ENCODE measurements around the gene PLEKHG1.

The PLEKHG1 gene

DNA sequence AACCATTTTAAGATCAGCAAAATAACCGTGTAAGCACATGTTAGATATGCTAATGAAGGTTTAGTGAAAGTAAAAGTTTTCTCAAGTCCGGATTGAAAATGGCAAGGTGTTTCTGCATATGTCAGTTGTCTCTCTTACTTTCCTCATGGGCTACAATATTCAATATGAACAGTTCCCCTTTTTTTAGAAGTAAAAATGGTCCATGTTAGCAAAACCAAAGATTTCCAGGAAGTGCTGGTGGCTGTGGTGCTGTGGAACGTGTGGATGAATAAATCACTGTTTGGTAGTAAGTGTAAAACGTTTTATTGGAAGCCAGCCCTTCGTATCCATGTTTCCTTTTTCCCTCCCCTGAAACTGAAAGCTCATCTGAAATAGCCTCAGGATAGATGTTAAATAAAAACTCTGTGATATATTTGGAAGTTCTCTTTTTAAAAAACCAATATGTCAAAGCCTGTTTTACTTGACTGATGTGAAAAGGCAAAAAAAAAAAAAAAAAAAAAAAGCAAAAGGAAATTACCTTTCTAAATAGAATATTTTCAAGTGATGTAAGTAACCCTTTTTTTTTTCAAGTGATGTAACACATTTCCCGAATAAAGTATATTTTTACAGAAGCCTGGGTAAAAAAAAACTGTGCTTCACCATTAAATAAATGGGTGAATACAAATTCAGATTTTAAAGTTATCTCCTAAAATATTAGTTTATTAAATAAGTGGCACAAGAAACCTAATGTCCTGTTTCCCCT, 41.9 kb downstream of the PLEKHG1 start:
- no peak for DNase-seq

GRCh38 chr6:150646228-150646627, 46.5 kb downstream of the PLEKHG1 start:
- DNase-seq, result no peak

GRCh38 chr6:150647051-150647450, 47.4 kb downstream of the PLEKHG1 start:
- no peak for DNase-seq
